SK-N-MC (cell line): ENCODE measurements around the gene CTNNAL1.

Experiments
- EZH2 ChIP-seq: fragments of 200-600 bp; sonication (generic); IDR thresholded peaks from one replicate; pipeline ENCODE4 v1.6.1; 2017; ENCODE audit warnings: antibody characterized with exemption
- FOXP2 ChIP-seq: optimal IDR thresholded peaks from 2 replicates; pipeline ENCODE3; 2011; ENCODE audit warnings: mild to moderate bottlenecking, moderate library complexity; ENCODE audit not compliant: insufficient read depth; ENCODE audit errors: extremely low read length, control extremely low read depth
- POLR2AphosphoS5 ChIP-seq: IDR thresholded peaks from 2 replicates; pipeline ENCODE4 v1.6.1; 2012; ENCODE audit warnings: mild to moderate bottlenecking, low read depth, low read length, borderline replicate concordance

- TF ChIP-seq POLR2AphosphoS5 = no peak
- TF ChIP-seq EZH2 = no peak
- TF ChIP-seq FOXP2 = no peak
These were observed 53.0 kb downstream of the CTNNAL1 start for GRCh38 chr9:108960331-108960730.
